Measurements from ENCODE around the gene GAB2.

The GAB2 gene

DNA sequence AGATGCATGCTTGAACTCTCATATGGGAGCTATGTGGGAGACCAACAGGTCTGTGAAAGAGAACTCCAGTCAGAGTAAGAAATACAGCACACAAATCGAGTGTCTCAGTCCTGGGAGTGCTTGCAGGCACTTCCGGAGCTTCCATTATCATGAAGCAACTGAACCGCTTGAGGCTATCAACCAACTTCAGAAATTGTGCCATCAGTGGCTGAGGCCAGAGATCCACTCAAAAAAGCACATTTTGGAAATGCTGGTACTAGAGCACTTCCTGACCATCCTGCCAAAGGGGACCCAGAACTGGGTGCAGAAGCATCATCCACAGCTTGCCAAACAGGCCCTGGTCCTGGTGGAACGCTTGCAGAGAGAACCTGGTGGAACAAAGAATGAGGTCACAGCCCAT is 33.4 kb downstream of the GAB2 start:
- no peak overlapping the region for H3K27ac ChIP-seq

GRCh38 chr11:78381865-78382264 is 35.8 kb downstream of the GAB2 start:
- Histone ChIP-seq H3K9ac (no peak overlapping the region), H3K27me3 (ENCODE audit: control insufficient read depth, insufficient read depth, low read length) (no peaks in the 10 kb centered on the region), H3K27ac (no peak overlapping the region), H3K4me3 (ENCODE audit: low read depth, low read length) (no peak overlapping the region), H2AFZ (no peak overlapping the region), H3K4me2 (ENCODE audit: low read length) (no peak overlapping the region), H3K36me3 (ENCODE audit: control insufficient read depth, insufficient read depth, low read length) (no peaks in the 10 kb centered on the region), H3K79me2 (peaks cover 10% of the 10 kb centered on the region), H3K9me3 (ENCODE audit: control insufficient read depth, low read length) (no peaks in the 10 kb centered on the region), H3K4me1 (no peaks in the 10 kb centered on the region)
- TF ChIP-seq, protein P1, sequence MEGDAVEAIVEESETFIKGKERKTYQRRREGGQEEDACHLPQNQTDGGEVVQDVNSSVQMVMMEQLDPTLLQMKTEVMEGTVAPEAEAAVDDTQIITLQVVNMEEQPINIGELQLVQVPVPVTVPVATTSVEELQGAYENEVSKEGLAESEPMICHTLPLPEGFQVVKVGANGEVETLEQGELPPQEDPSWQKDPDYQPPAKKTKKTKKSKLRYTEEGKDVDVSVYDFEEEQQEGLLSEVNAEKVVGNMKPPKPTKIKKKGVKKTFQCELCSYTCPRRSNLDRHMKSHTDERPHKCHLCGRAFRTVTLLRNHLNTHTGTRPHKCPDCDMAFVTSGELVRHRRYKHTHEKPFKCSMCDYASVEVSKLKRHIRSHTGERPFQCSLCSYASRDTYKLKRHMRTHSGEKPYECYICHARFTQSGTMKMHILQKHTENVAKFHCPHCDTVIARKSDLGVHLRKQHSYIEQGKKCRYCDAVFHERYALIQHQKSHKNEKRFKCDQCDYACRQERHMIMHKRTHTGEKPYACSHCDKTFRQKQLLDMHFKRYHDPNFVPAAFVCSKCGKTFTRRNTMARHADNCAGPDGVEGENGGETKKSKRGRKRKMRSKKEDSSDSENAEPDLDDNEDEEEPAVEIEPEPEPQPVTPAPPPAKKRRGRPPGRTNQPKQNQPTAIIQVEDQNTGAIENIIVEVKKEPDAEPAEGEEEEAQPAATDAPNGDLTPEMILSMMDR (IDR thresholded peaks at IDR 0.05) = no peak

More for the DNA sequence above, 33.4 kb downstream of the GAB2 start:
- Histone ChIP-seq H3K4me1 (no peaks in the 10 kb centered on the region), H3K9me3 (ENCODE audit: control insufficient read depth, low read length) (no peaks in the 10 kb centered on the region), H3K9ac (no peak overlapping the region), H2AFZ (no peak overlapping the region), H3K4me3 (ENCODE audit: low read depth, low read length) (no peak overlapping the region), H3K4me2 (ENCODE audit: low read length) (no peak overlapping the region), H3K27me3 (ENCODE audit: control insufficient read depth, insufficient read depth, low read length) (no peaks in the 10 kb centered on the region), H3K79me2 (peaks cover 15% of the 10 kb centered on the region), H3K36me3 (ENCODE audit: control insufficient read depth, insufficient read depth, low read length) (no peaks in the 10 kb centered on the region)
- TF ChIP-seq, protein P1 (IDR thresholded peaks at IDR 0.05) = no peak

GRCh38 chr11:78380615-78381051 is 37.0 kb downstream of the GAB2 start:
- no peak overlapping the region for H2AFZ ChIP-seq

GRCh38 chr11:78379039-78379670 is 38.5 kb downstream of the GAB2 start:
- Histone ChIP-seq H2AFZ (no peak overlapping the region), H3K9ac (no peak overlapping the region), H3K27me3 (ENCODE audit: control insufficient read depth, insufficient read depth, low read length) (no peaks in the 10 kb centered on the region), H3K4me3 (ENCODE audit: low read depth, low read length) (no peak overlapping the region), H3K4me1 (no peaks in the 10 kb centered on the region), H3K27ac (no peak overlapping the region), H3K4me2 (ENCODE audit: low read length) (no peak overlapping the region), H3K36me3 (ENCODE audit: control insufficient read depth, insufficient read depth, low read length) (no peaks in the 10 kb centered on the region), H3K9me3 (ENCODE audit: control insufficient read depth, low read length) (no peaks in the 10 kb centered on the region), H3K79me2 (peaks cover 6% of the 10 kb centered on the region)
- TF ChIP-seq, protein P1 (IDR thresholded peaks at IDR 0.05) = no peak

More at GRCh38 chr11:78380615-78381051, 37.0 kb downstream of the GAB2 start:
- Histone ChIP-seq H3K79me2 (peaks cover 10% of the 10 kb centered on the region), H3K27ac (no peak overlapping the region), H3K4me1 (no peaks in the 10 kb centered on the region), H3K4me3 (ENCODE audit: low read depth, low read length) (no peak overlapping the region), H3K9ac (no peak overlapping the region), H3K36me3 (ENCODE audit: control insufficient read depth, insufficient read depth, low read length) (no peaks in the 10 kb centered on the region), H3K27me3 (ENCODE audit: control insufficient read depth, insufficient read depth, low read length) (no peaks in the 10 kb centered on the region), H3K9me3 (ENCODE audit: control insufficient read depth, low read length) (no peaks in the 10 kb centered on the region), H3K4me2 (ENCODE audit: low read length) (no peak overlapping the region)
- TF ChIP-seq, protein P1 (IDR thresholded peaks at IDR 0.05) = no peak
